WTC11 (cell line): ENCODE data around the gene ARHGEF37. TPM values are rescaled to one million over a fixed set of nuclear protein-coding genes. Genes with fewer than 3 reads are reported as not detected.

Source experiments
- ATAC-seq: fragments of 200-7000 bp; cut with Tn5 transposase; 2 replicates; pipeline ENCODE4 v1.10.0; 2021; ENCODE audit warnings: mild to moderate bottlenecking, moderate library complexity
- CTCF ChIA-PET: fragments of 300-600 bp; sonication (Branson Sonifier 250); formaldehyde crosslinking; loops from one replicate; lab custom pipeline; 2021; ENCODE audit warnings: antibody characterized with exemption; lab: Charles Lee
- POLR2A ChIA-PET: fragments of 350-600 bp; sonication (Branson Sonifier 250); formaldehyde crosslinking; loops from one replicate; lab custom pipeline; 2021; ENCODE audit warnings: antibody characterized with exemption; lab: Charles Lee
- DNase-seq: peaks from one replicate; pipeline ENCODE4 v3.0.0; 2021; ENCODE audit warnings: low spot score
- H3K27ac Mint-ChIP-seq: 2 replicates; pipeline ENCODE4 v1.8.0; 2021; ENCODE audit warnings: mixed read lengths
- H3K27me3 Mint-ChIP-seq: 2 replicates; pipeline ENCODE4 v1.8.0; 2021; ENCODE audit warnings: low read depth, mild to moderate bottlenecking, moderate library complexity, mixed read lengths
- H3K36me3 Mint-ChIP-seq: 2 replicates; pipeline ENCODE4 v1.8.0; 2021; ENCODE audit warnings: mixed read lengths
- H3K4me1 Mint-ChIP-seq: 2 replicates; pipeline ENCODE4 v1.8.0; 2022; ENCODE audit warnings: mixed read lengths
- H3K4me3 Mint-ChIP-seq: 2 replicates; pipeline ENCODE4 v1.8.0; 2021; ENCODE audit warnings: mild to moderate bottlenecking, moderate library complexity, mixed read lengths
- H3K9me3 Mint-ChIP-seq: 2 replicates; pipeline ENCODE4 v1.8.0; 2021; ENCODE audit warnings: mixed read lengths
- AR ChIP-seq: fragments of 250-450 bp; sonication (Bioruptor Pico); IDR thresholded peaks from 2 replicates; pipeline ENCODE4 v1.9.0; 2021; ENCODE audit warnings: mild to moderate bottlenecking
- ELF4 ChIP-seq: sonication (generic); formaldehyde crosslinking; IDR thresholded peaks from 2 replicates; pipeline ENCODE4 v1.8.1; 2022; ENCODE audit warnings: low read depth, mild to moderate bottlenecking, moderate library complexity, missing genetic modification reagents
- FOXJ3 ChIP-seq: sonication (generic); formaldehyde crosslinking; IDR thresholded peaks from 2 replicates; pipeline ENCODE4 v1.9.0; 2021; ENCODE audit warnings: missing genetic modification reagents, mild to moderate bottlenecking, borderline replicate concordance
- FOXK1 ChIP-seq: sonication (generic); formaldehyde crosslinking; IDR thresholded peaks from 2 replicates; pipeline ENCODE4 v1.8.0; 2022; ENCODE audit warnings: mild to moderate bottlenecking, moderate library complexity, missing genetic modification reagents
- FOXP1 ChIP-seq: sonication (generic); formaldehyde crosslinking; IDR thresholded peaks from 2 replicates; pipeline ENCODE4 v1.8.0; 2022; ENCODE audit warnings: missing genetic modification reagents, mild to moderate bottlenecking, moderate library complexity, borderline replicate concordance
- GABPB1 ChIP-seq: sonication (generic); formaldehyde crosslinking; IDR thresholded peaks from 2 replicates; pipeline ENCODE4 v1.8.1; 2023; ENCODE audit warnings: mild to moderate bottlenecking, missing genetic modification reagents
- GTF2I ChIP-seq: fragments of 250-450 bp; sonication (Bioruptor Pico); conservative IDR thresholded peaks from 2 replicates; pipeline ENCODE4 v1.4.0; 2021; ENCODE audit warnings: mild to moderate bottlenecking
- JAZF1 ChIP-seq: fragments of 250-450 bp; sonication (Bioruptor Pico); IDR thresholded peaks from 2 replicates; pipeline ENCODE4 v1.9.0; 2021; ENCODE audit warnings: moderate library complexity, mild to moderate bottlenecking, inconsistent platforms
- KAT7 ChIP-seq: sonication (generic); formaldehyde crosslinking; IDR thresholded peaks from 2 replicates; pipeline ENCODE4 v1.8.1; 2023; ENCODE audit warnings: missing genetic modification reagents, mild to moderate bottlenecking, borderline replicate concordance
- MXD4 ChIP-seq: fragments of 250-450 bp; sonication (Bioruptor Pico); IDR thresholded peaks from 2 replicates; pipeline ENCODE4 v1.8.0; 2021; ENCODE audit warnings: mild to moderate bottlenecking, moderate library complexity, borderline replicate concordance
- NFATC4 ChIP-seq: fragments of 250-450 bp; sonication (Bioruptor Pico); IDR thresholded peaks from 2 replicates; pipeline ENCODE4 v1.9.0; 2021; ENCODE audit warnings: mild to moderate bottlenecking
- NFYB ChIP-seq: sonication (generic); formaldehyde crosslinking; conservative IDR thresholded peaks from 2 replicates; pipeline ENCODE4 v1.8.0; 2022; ENCODE audit warnings: low read depth, missing genetic modification reagents
- NR1H2 ChIP-seq: sonication (generic); formaldehyde crosslinking; IDR thresholded peaks from 2 replicates; pipeline ENCODE4 v1.9.0; 2021; ENCODE audit warnings: mild to moderate bottlenecking, moderate library complexity, missing genetic modification reagents
- PRRX2 ChIP-seq: fragments of 250-450 bp; sonication (Bioruptor Pico); IDR thresholded peaks from 2 replicates; pipeline ENCODE4 v1.8.0; 2021; ENCODE audit warnings: mild to moderate bottlenecking
- RORB ChIP-seq: fragments of 250-450 bp; sonication (Bioruptor Pico); IDR thresholded peaks from 2 replicates; pipeline ENCODE4 v1.9.0; 2021; ENCODE audit warnings: mild to moderate bottlenecking
- SMAD3 ChIP-seq: sonication (generic); formaldehyde crosslinking; IDR thresholded peaks from 2 replicates; pipeline ENCODE4 v1.8.0; 2022; ENCODE audit warnings: missing genetic modification reagents, mild to moderate bottlenecking, borderline replicate concordance
- SP1 ChIP-seq: sonication (generic); formaldehyde crosslinking; conservative IDR thresholded peaks from 2 replicates; pipeline ENCODE4 v1.8.1; 2022; ENCODE audit warnings: missing genetic modification reagents
- TEAD1 ChIP-seq: sonication (generic); formaldehyde crosslinking; IDR thresholded peaks from 2 replicates; pipeline ENCODE4 v1.8.0; 2022; ENCODE audit warnings: mild to moderate bottlenecking, missing genetic modification reagents
- ZMAT4 ChIP-seq: fragments of 250-450 bp; sonication (Bioruptor Pico); IDR thresholded peaks from 2 replicates; pipeline ENCODE4 v1.9.0; 2021; ENCODE audit warnings: mild to moderate bottlenecking
- ZNF263 ChIP-seq: sonication (generic); formaldehyde crosslinking; IDR thresholded peaks from 2 replicates; pipeline ENCODE4 v1.8.1; 2022; ENCODE audit warnings: low read depth, mild to moderate bottlenecking, moderate library complexity, missing genetic modification reagents
- ZNF671 ChIP-seq: fragments of 250-450 bp; sonication (Bioruptor Pico); IDR thresholded peaks from 2 replicates; pipeline ENCODE4 v1.8.0; 2021; ENCODE audit warnings: mild to moderate bottlenecking
- total RNA-seq: library from RNA; stranded (reverse); gene quantifications from 3 replicates; pipeline ENCODE4 v1.2.3, GENCODE V29; 2021
- TF ChIP-seq, protein P1 (sequence below): sonication (generic); formaldehyde crosslinking; conservative IDR thresholded peaks from 2 replicates; pipeline ENCODE4 v1.8.1; 2023; ENCODE audit warnings: mild to moderate bottlenecking, low read depth, missing genetic modification reagents, moderate library complexity
- TF ChIP-seq, protein P2 (sequence below): sonication (generic); formaldehyde crosslinking; IDR thresholded peaks from 2 replicates; pipeline ENCODE4 v1.8.1; 2022; ENCODE audit warnings: mild to moderate bottlenecking, moderate library complexity, missing genetic modification reagents
- TF ChIP-seq, protein P3 (sequence below): fragments of 250-450 bp; sonication (Bioruptor Pico); IDR thresholded peaks from 2 replicates; pipeline ENCODE4 v1.9.0; 2021; ENCODE audit warnings: moderate library complexity, mild to moderate bottlenecking, inconsistent platforms, borderline replicate concordance
- TF ChIP-seq, protein P4 (sequence below): sonication (generic); formaldehyde crosslinking; IDR thresholded peaks from 2 replicates; pipeline ENCODE4 v1.8.1; 2022; ENCODE audit warnings: low read depth, missing genetic modification reagents, borderline replicate concordance
- TF ChIP-seq, protein P5 (sequence below): sonication (generic); formaldehyde crosslinking; IDR thresholded peaks from 2 replicates; pipeline ENCODE4 v1.8.1; 2023; ENCODE audit warnings: mild to moderate bottlenecking, missing genetic modification reagents

Gene ARHGEF37
- total RNA-seq, 1 experiment from 2014 or later = 1.1 TPM

- CTCF ChIA-PET = interaction anchor here (0.7 to 2.9 kb wide), 4 partner anchors 19 to 196 kb away, joined by 3 to 29 read pairs (median 10); no protein-coding TSS in a partner anchor
Measured at GRCh38 chr5:149638136-149638535, 56.8 kb downstream of the ARHGEF37 start.

GRCh38 chr5:149638546-149639241, 57.4 kb downstream of the ARHGEF37 start:
- Mint-ChIP-seq H3K27me3 (no peaks in the 10 kb centered on the region), H3K4me1 (peaks cover 9% of the 10 kb centered on the region), H3K27ac (no peak overlapping the region), H3K4me3 (no peak overlapping the region), H3K36me3 (no peaks in the 10 kb centered on the region), H3K9me3 (no peaks in the 10 kb centered on the region)
- CTCF ChIA-PET = interaction anchor here (0.7 to 2.9 kb wide), 4 partner anchors 18 to 190 kb away, joined by 3 to 29 read pairs (median 6); no protein-coding TSS in a partner anchor
- ATAC-seq = no peak
- POLR2A ChIA-PET = no interaction called here
- DNase-seq = no peak
- TF ChIP-seq FOXP1 (no peak), FOXK1 (no peak), NR1H2 (CRISPR knock-in tag) (no peak), RORB (CRISPR knock-in tag) (no peak), KAT7 (no peak), AR (CRISPR knock-in tag) (no peak), GABPB1 (CRISPR knock-in tag) (no peak), NFYB (no peak), SMAD3 (CRISPR knock-in tag) (no peak), ZNF263 (CRISPR knock-in tag) (no peak), NFATC4 (CRISPR knock-in tag) (no peak), FOXJ3 (CRISPR knock-in tag) (no peak)
- TF ChIP-seq, protein P1, sequence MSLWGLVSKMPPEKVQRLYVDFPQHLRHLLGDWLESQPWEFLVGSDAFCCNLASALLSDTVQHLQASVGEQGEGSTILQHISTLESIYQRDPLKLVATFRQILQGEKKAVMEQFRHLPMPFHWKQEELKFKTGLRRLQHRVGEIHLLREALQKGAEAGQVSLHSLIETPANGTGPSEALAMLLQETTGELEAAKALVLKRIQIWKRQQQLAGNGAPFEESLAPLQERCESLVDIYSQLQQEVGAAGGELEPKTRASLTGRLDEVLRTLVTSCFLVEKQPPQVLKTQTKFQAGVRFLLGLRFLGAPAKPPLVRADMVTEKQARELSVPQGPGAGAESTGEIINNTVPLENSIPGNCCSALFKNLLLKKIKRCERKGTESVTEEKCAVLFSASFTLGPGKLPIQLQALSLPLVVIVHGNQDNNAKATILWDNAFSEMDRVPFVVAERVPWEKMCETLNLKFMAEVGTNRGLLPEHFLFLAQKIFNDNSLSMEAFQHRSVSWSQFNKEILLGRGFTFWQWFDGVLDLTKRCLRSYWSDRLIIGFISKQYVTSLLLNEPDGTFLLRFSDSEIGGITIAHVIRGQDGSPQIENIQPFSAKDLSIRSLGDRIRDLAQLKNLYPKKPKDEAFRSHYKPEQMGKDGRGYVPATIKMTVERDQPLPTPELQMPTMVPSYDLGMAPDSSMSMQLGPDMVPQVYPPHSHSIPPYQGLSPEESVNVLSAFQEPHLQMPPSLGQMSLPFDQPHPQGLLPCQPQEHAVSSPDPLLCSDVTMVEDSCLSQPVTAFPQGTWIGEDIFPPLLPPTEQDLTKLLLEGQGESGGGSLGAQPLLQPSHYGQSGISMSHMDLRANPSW (CRISPR knock-in tag) = no peak

More at GRCh38 chr5:149638136-149638535, 56.8 kb downstream of the ARHGEF37 start:
- Mint-ChIP-seq H3K36me3 (no peaks in the 10 kb centered on the region), H3K27me3 (no peaks in the 10 kb centered on the region), H3K9me3 (no peaks in the 10 kb centered on the region), H3K4me1 (peaks cover 11% of the 10 kb centered on the region), H3K27ac (no peak overlapping the region), H3K4me3 (no peak overlapping the region)
- DNase-seq = no peak
- no peak for ATAC-seq
- TF ChIP-seq ZNF671 (no peak), GTF2I (no peak), SP1 (CRISPR knock-in tag) (no peak), MXD4 (CRISPR knock-in tag) (no peak), GABPB1 (CRISPR knock-in tag) (no peak), SMAD3 (CRISPR knock-in tag) (no peak), ZMAT4 (CRISPR knock-in tag) (no peak), JAZF1 (CRISPR knock-in tag) (no peak), TEAD1 (CRISPR knock-in tag) (no peak), ELF4 (CRISPR knock-in tag) (no peak), PRRX2 (CRISPR knock-in tag) (no peak)
- TF ChIP-seq, protein P2, sequence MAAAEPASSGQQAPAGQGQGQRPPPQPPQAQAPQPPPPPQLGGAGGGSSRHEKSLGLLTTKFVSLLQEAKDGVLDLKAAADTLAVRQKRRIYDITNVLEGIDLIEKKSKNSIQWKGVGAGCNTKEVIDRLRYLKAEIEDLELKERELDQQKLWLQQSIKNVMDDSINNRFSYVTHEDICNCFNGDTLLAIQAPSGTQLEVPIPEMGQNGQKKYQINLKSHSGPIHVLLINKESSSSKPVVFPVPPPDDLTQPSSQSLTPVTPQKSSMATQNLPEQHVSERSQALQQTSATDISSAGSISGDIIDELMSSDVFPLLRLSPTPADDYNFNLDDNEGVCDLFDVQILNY = no peak
- TF ChIP-seq, protein P3, sequence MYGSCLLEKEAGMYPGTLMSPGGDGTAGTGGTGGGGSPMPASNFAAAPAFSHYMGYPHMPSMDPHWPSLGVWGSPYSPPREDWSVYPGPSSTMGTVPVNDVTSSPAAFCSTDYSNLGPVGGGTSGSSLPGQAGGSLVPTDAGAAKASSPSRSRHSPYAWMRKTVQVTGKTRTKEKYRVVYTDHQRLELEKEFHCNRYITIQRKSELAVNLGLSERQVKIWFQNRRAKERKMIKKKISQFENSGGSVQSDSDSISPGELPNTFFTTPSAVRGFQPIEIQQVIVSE (CRISPR knock-in tag) = no peak
- TF ChIP-seq, protein P4, sequence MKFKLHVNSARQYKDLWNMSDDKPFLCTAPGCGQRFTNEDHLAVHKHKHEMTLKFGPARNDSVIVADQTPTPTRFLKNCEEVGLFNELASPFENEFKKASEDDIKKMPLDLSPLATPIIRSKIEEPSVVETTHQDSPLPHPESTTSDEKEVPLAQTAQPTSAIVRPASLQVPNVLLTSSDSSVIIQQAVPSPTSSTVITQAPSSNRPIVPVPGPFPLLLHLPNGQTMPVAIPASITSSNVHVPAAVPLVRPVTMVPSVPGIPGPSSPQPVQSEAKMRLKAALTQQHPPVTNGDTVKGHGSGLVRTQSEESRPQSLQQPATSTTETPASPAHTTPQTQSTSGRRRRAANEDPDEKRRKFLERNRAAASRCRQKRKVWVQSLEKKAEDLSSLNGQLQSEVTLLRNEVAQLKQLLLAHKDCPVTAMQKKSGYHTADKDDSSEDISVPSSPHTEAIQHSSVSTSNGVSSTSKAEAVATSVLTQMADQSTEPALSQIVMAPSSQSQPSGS (CRISPR knock-in tag) = no peak
- TF ChIP-seq, protein P5, sequence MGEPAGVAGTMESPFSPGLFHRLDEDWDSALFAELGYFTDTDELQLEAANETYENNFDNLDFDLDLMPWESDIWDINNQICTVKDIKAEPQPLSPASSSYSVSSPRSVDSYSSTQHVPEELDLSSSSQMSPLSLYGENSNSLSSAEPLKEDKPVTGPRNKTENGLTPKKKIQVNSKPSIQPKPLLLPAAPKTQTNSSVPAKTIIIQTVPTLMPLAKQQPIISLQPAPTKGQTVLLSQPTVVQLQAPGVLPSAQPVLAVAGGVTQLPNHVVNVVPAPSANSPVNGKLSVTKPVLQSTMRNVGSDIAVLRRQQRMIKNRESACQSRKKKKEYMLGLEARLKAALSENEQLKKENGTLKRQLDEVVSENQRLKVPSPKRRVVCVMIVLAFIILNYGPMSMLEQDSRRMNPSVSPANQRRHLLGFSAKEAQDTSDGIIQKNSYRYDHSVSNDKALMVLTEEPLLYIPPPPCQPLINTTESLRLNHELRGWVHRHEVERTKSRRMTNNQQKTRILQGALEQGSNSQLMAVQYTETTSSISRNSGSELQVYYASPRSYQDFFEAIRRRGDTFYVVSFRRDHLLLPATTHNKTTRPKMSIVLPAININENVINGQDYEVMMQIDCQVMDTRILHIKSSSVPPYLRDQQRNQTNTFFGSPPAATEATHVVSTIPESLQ (CRISPR knock-in tag) = no peak
- POLR2A ChIA-PET = no interaction called here
